Hepatocyte (in vitro differentiated cells): ENCODE results near the gene CHRNA4. TPM values are rescaled to one million over a fixed set of nuclear protein-coding genes. Genes with fewer than 3 reads are reported as not detected.

ENCODE experiments used
- DNase-seq: peaks from one replicate; pipeline ENCODE4 v3.0.0-alpha.2; 2016; ENCODE audit warnings: low spot score
- H2AFZ ChIP-seq: fragments of 200-600 bp; sonication (generic); 2 replicates; pipeline ENCODE4 v1.6.0; 2016; ENCODE audit warnings: antibody characterized with exemption, mild to moderate bottlenecking
- H3K27ac ChIP-seq: fragments of 200-600 bp; sonication (generic); 2 replicates; pipeline ENCODE4 v1.5.1; 2016; ENCODE audit warnings: mild to moderate bottlenecking
- H3K27me3 ChIP-seq: fragments of 200-600 bp; sonication (generic); 2 replicates; pipeline ENCODE4 v1.6.1; 2016
- H3K36me3 ChIP-seq: fragments of 200-600 bp; sonication (generic); replicated peaks from 2 replicates; pipeline ENCODE4 v1.5.1; 2016; ENCODE audit warnings: low read depth; ENCODE audit not compliant: insufficient read depth
- H3K4me1 ChIP-seq: fragments of 200-600 bp; sonication (generic); 2 replicates; pipeline ENCODE4 v1.5.1; 2016; ENCODE audit warnings: mild to moderate bottlenecking, moderate library complexity; ENCODE audit not compliant: insufficient read depth
- H3K4me2 ChIP-seq: fragments of 200-600 bp; sonication (generic); 2 replicates; pipeline ENCODE4 v1.6.0; 2016
- H3K4me3 ChIP-seq: fragments of 200-600 bp; sonication (generic); 2 replicates; pipeline ENCODE4 v1.5.1; 2016; ENCODE audit warnings: mild to moderate bottlenecking
- H3K79me2 ChIP-seq: fragments of 200-600 bp; sonication (generic); 2 replicates; pipeline ENCODE4 v1.6.0; 2017; ENCODE audit warnings: mild to moderate bottlenecking
- H3K9me2 ChIP-seq: fragments of 200-600 bp; sonication (generic); replicated peaks from 2 replicates; pipeline ENCODE4 v1.6.0; 2017; ENCODE audit warnings: mild to moderate bottlenecking; ENCODE audit not compliant: insufficient read depth
- H3K9me3 ChIP-seq: fragments of 200-600 bp; sonication (generic); 2 replicates; pipeline ENCODE4 v1.5.1; 2016; ENCODE audit warnings: low read depth, mild to moderate bottlenecking
- H4K20me1 ChIP-seq: fragments of 200-600 bp; sonication (generic); 2 replicates; pipeline ENCODE4 v1.6.0; 2016; ENCODE audit warnings: mild to moderate bottlenecking; ENCODE audit not compliant: insufficient read depth, poor library complexity, severe bottlenecking
- CTCF ChIP-seq: fragments of 200-600 bp; sonication (generic); IDR thresholded peaks from 2 replicates; pipeline ENCODE4 v1.5.1; 2016; ENCODE audit warnings: antibody characterized with exemption, mild to moderate bottlenecking; ENCODE audit not compliant: poor library complexity
- EZH2 ChIP-seq: fragments of 200-600 bp; sonication (generic); IDR thresholded peaks from 2 replicates; pipeline ENCODE4 v1.6.1; 2016; ENCODE audit warnings: antibody characterized with exemption, mild to moderate bottlenecking, borderline replicate concordance
- EZH2phosphoT487 ChIP-seq: fragments of 200-600 bp; sonication (generic); IDR thresholded peaks from one replicate; pipeline ENCODE4 v1.6.1; 2018; ENCODE audit warnings: antibody characterized with exemption, mild to moderate bottlenecking, low read depth, moderate library complexity; ENCODE audit not compliant: unreplicated experiment, severe bottlenecking
- WGBS: methylation state at CpG from one replicate; pipeline ENCODE4 v1.1.6; 2016; ENCODE audit warnings: low lambda C conversion rate; ENCODE audit errors: missing lambda C conversion rate; 5-methylcytosine and 5-hydroxymethylcytosine counted together
- polyA plus RNA-seq: library from polyadenylated mRNA; unstranded; fragments of >200 nt; fragmentation: Nextera tagmentation; extraction: Ambion mirVana; gene quantifications from 2 replicates; pipeline ENCODE4 v1.2.1, GENCODE V29; 2016
- total RNA-seq: library from RNA; depleted of rRNA; stranded (reverse); fragments of >200 nt; gene quantifications from 2 replicates; pipeline ENCODE4 v1.2.3, GENCODE V29; 2014

CHRNA4 gene
- total and polyA plus RNA-seq, 2 experiments from 2014 or later = 0.25 TPM; not detected in 1

GRCh38 chr20:63387917-63388316 lies 26.8 kb upstream of the CHRNA4 start:
- Histone ChIP-seq H3K4me1 (no peaks in the 10 kb centered on the region), H3K36me3 (no peaks in the 10 kb centered on the region), H3K27me3 (no peaks in the 10 kb centered on the region), H4K20me1 (no peaks in the 10 kb centered on the region), H3K4me2 (no peak overlapping the region), H3K27ac (no peak overlapping the region), H3K9me3 (no peaks in the 10 kb centered on the region), H3K79me2 (no peaks in the 10 kb centered on the region), H3K9me2 (no peaks in the 10 kb centered on the region), H2AFZ (no peak overlapping the region), H3K4me3 (no peak overlapping the region)
- DNase-seq = no peak
- TF ChIP-seq CTCF = no peak
- TF ChIP-seq EZH2 = no peak
- no peak for TF ChIP-seq EZH2phosphoT487
- WGBS = 91% methylated on average over 18 of the region's 18 CpGs

- Histone ChIP-seq H3K9me3 (no peaks in the 10 kb centered on the region), H4K20me1 (no peaks in the 10 kb centered on the region), H3K4me1 (no peaks in the 10 kb centered on the region), H3K9me2 (no peaks in the 10 kb centered on the region), H3K4me3 (no peak overlapping the region), H3K27ac (no peak overlapping the region), H3K4me2 (no peak overlapping the region), H3K36me3 (no peaks in the 10 kb centered on the region), H3K79me2 (no peaks in the 10 kb centered on the region), H3K27me3 (no peaks in the 10 kb centered on the region), H2AFZ (no peak overlapping the region)
- TF ChIP-seq EZH2phosphoT487 = no peak
- TF ChIP-seq CTCF = no peak
- TF ChIP-seq EZH2 = no peak
- WGBS = 94% methylated on average over 13 of the region's 13 CpGs
- no peak for DNase-seq
Measured at GRCh38 chr20:63387393-63387792, 26.2 kb upstream of the CHRNA4 start.

GRCh38 chr20:63386491-63386890 lies 25.3 kb upstream of the CHRNA4 start:
- Histone ChIP-seq H3K27ac (no peak overlapping the region), H3K4me2 (no peak overlapping the region), H3K4me1 (no peaks in the 10 kb centered on the region), H4K20me1 (no peaks in the 10 kb centered on the region), H3K9me3 (no peaks in the 10 kb centered on the region), H3K27me3 (no peaks in the 10 kb centered on the region), H3K9me2 (no peaks in the 10 kb centered on the region), H3K36me3 (no peaks in the 10 kb centered on the region), H2AFZ (no peak overlapping the region), H3K4me3 (no peak overlapping the region), H3K79me2 (no peaks in the 10 kb centered on the region)
- TF ChIP-seq EZH2phosphoT487 (no peak), CTCF (no peak), EZH2 (no peak)
- no peak for DNase-seq
- WGBS = 96% methylated on average over 18 of the region's 18 CpGs

- no peaks in the 10 kb centered on the region for H3K9me3 ChIP-seq
- H4K20me1 ChIP-seq = no peaks in the 10 kb centered on the region
- WGBS = 88% methylated on average over 6 of the region's 6 CpGs
- H3K79me2 ChIP-seq = no peaks in the 10 kb centered on the region
- H3K4me2 ChIP-seq = no peak overlapping the region
- H3K27me3 ChIP-seq = no peaks in the 10 kb centered on the region
- H3K36me3 ChIP-seq = no peaks in the 10 kb centered on the region
- no peaks in the 10 kb centered on the region for H3K9me2 ChIP-seq
- H3K4me3 ChIP-seq = no peak overlapping the region
- DNase-seq = no peak
- H2AFZ ChIP-seq = no peak overlapping the region
- H3K4me1 ChIP-seq = no peaks in the 10 kb centered on the region
- no peak overlapping the region for H3K27ac ChIP-seq
- TF ChIP-seq EZH2phosphoT487 = no peak
- TF ChIP-seq EZH2 = no peak
- TF ChIP-seq CTCF = no peak
Measured at GRCh38 chr20:63385819-63386218, 24.7 kb upstream of the CHRNA4 start.
